Left ventricle myocardium inferior (tissue), 1 donor: ENCODE measurements around the gene HOXB1. TPM values are rescaled to one million over a fixed set of nuclear protein-coding genes. Genes with fewer than 3 reads are reported as not detected.

Experiments
- DNase-seq: peaks from one replicate; pipeline ENCODE4 v3.0.0-alpha.2; 2020
- H3K27ac ChIP-seq: fragments of 200-600 bp; replicated peaks from 2 replicates; pipeline ENCODE4 v1.8.0; 2021
- H3K27me3 ChIP-seq: fragments of 200-600 bp; 2 replicates; pipeline ENCODE4 v1.8.0; 2021; ENCODE audit warnings: low read depth
- H3K36me3 ChIP-seq: fragments of 200-600 bp; 2 replicates; pipeline ENCODE4 v1.8.0; 2021
- H3K4me1 ChIP-seq: fragments of 200-600 bp; 2 replicates; pipeline ENCODE4 v1.8.0; 2021
- H3K4me3 ChIP-seq: fragments of 200-600 bp; 2 replicates; pipeline ENCODE4 v1.8.0; 2021; ENCODE audit warnings: mild to moderate bottlenecking, moderate library complexity
- H3K9me3 ChIP-seq: fragments of 200-600 bp; replicated peaks from 2 replicates; pipeline ENCODE4 v1.8.0; 2021
- intact Hi-C: fragments of 100-400 bp; cut with micrococcal nuclease; formaldehyde crosslinking; loops from one replicate; pipeline ENCODE4 v1.11.0; 2022
- total RNA-seq: library from RNA; stranded (reverse); fragmentation: NEBNext Ultra II Directional; extraction: Animal tissue kit (Norgen Biotek cat#: 25700); gene quantifications from one replicate; pipeline ENCODE4 v1.2.1, GENCODE V29; 2021
- TF ChIP-seq, protein P1 (sequence below): fragments of 200-600 bp; IDR thresholded peaks from 2 replicates; pipeline ENCODE4 v1.8.0; 2021; ENCODE audit warnings: antibody characterized with exemption, mild to moderate bottlenecking, borderline replicate concordance
- donor health status: DM: no; HTN: yes; CAD: no; lungs with severe emphysema.

The HOXB1 gene
- total RNA-seq, 1 donor from 2014 or later = not detected

DNA sequence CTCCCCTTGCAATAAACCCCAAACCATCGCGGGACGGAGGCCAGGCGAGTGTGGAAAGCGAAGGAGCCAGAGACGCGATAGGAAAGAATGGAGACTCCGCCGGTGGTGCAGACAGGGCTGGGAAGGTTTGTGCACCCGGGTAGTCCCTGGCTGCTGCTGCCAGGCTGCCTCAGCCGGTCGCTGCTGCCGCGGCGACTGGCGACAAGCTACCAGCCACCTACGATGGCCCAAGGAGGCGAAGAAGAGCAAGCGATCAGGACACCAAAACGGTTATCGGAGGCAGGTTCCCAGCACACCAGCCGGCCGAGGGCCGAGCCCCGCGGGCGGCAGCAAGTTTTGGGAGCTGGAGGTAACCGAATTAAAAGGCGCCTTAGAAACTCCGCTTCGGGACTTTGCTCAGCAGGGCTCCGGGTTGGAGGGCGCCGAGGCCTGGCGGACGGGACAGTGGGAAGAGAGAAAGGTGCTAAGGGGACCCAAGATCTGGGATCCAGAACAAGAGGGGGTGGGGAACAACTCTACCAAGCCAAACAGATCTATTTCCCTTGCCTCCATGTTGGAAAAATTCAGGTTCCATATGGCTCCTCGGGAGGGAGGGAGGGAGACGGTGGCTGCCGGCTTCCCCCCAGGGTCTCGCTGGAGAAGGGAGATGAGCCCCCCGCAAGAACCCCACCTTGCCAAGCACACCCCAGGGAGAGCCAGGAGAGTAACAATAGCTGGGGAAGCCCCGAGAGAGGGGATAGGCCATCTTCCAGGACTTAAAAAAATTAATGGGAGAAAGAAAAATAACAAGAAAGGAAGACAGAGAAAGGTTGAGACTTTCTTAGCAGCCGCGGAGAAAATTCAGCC is 23.8 kb upstream of the HOXB1 start:
- DNase-seq = no peak
- Histone ChIP-seq H3K4me3 (peak overlapping the region; percentile 59), H3K27me3 (peaks cover 100% of the 10 kb centered on the region), H3K27ac (peak overlapping the region; percentile 46), H3K9me3 (no peaks in the 10 kb centered on the region), H3K36me3 (no peaks in the 10 kb centered on the region), H3K4me1 (peaks cover 19% of the 10 kb centered on the region)
- TF ChIP-seq, protein P1, sequence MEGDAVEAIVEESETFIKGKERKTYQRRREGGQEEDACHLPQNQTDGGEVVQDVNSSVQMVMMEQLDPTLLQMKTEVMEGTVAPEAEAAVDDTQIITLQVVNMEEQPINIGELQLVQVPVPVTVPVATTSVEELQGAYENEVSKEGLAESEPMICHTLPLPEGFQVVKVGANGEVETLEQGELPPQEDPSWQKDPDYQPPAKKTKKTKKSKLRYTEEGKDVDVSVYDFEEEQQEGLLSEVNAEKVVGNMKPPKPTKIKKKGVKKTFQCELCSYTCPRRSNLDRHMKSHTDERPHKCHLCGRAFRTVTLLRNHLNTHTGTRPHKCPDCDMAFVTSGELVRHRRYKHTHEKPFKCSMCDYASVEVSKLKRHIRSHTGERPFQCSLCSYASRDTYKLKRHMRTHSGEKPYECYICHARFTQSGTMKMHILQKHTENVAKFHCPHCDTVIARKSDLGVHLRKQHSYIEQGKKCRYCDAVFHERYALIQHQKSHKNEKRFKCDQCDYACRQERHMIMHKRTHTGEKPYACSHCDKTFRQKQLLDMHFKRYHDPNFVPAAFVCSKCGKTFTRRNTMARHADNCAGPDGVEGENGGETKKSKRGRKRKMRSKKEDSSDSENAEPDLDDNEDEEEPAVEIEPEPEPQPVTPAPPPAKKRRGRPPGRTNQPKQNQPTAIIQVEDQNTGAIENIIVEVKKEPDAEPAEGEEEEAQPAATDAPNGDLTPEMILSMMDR = no peak
- intact Hi-C loops = no loop called here

DNA sequence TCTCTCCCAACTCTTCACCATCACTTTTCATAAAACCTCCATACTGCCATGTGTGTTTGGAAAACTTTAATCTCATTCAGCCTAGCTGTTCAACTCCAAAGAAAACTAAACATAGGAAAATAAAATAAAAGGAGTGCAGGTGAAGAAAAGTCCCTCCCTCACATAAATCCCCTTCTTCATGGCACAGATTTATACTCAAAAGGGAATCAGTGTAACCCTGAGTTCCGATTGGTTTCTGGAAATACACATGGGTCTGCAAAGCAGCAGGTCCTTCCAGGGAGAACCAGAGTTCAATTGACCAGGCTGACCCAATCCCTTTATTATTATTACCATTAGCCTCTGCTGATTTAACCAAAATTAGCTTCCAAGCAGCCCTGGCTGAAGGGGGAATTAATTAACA is 23.0 kb upstream of the HOXB1 start:
- Histone ChIP-seq H3K36me3 (no peaks in the 10 kb centered on the region), H3K4me3 (peak overlapping the region; percentile 59)

DNA sequence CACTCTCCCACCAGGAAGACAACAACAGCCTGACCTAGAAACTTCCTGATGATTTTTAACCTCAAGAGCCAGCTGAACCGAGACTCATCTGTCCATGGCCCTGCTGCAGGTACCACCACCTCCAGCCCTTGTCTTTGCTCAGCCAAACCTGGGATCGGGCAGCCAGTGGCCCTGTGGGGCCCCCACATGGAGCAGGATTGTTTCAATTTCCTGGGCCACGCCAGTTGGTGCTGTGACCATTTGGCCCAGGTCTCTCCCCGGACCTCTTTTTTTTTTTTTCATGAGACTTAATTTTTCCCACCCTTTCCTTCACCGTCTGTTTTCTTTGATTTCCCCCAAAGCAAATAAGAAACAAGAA is 22.4 kb upstream of the HOXB1 start:
- Histone ChIP-seq H3K36me3 (no peaks in the 10 kb centered on the region), H3K9me3 (no peaks in the 10 kb centered on the region), H3K27me3 (peaks cover 100% of the 10 kb centered on the region), H3K4me3 (no peak overlapping the region), H3K27ac (no peak overlapping the region), H3K4me1 (peaks cover 19% of the 10 kb centered on the region)
- intact Hi-C loops = no loop called here
- DNase-seq = no peak
- TF ChIP-seq, protein P1 = no peak

More for the DNA sequence above, 23.0 kb upstream of the HOXB1 start:
- H3K9me3 ChIP-seq = no peaks in the 10 kb centered on the region
- TF ChIP-seq, protein P1 = no peak
- peaks cover 19% of the 10 kb centered on the region for H3K4me1 ChIP-seq
- H3K27ac ChIP-seq = peak overlapping the region; percentile 46
- peaks cover 100% of the 10 kb centered on the region for H3K27me3 ChIP-seq
- intact Hi-C loops = no loop called here
- no peak for DNase-seq

DNA sequence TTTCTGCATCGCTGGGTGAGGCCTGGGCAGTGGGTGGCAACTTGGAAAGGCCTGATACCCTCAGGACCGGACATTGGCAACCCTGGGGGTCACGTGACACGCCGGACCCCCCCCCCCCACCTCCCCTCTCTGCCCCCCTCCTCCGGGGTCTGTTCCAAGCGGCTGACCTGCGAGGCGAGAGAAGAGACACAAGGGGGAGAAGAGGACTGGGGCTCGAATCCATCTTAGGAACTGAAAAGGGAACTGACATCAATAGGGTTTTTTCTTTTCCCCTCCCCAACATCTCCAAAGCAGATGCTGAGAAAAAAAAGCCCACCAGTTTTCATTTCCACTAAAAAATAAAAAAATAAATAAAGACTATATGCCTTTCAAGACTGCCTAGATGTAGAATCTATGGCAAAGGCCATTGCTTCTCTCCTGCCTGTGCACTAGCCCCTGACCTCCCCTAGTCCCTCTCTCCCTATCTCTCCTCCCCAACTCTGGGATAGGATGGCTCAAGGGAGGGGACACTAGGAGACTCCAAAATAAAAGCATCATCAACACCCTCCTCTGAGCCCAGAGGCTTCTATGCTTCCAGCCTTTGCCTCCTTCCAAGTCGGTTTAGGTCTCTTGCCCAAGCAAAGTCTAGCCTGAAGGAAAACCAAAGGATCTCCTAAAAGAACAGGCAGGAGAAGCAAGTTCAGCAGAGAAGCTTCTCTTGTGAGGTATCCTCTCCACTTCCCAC is 21.8 kb upstream of the HOXB1 start:
- Histone ChIP-seq H3K27me3 (peaks cover 100% of the 10 kb centered on the region), H3K9me3 (no peaks in the 10 kb centered on the region), H3K4me3 (no peak overlapping the region), H3K4me1 (peaks cover 19% of the 10 kb centered on the region), H3K36me3 (no peaks in the 10 kb centered on the region), H3K27ac (no peak overlapping the region)
- TF ChIP-seq, protein P1 = no peak
- DNase-seq = no peak
- intact Hi-C loops = no loop called here

DNA sequence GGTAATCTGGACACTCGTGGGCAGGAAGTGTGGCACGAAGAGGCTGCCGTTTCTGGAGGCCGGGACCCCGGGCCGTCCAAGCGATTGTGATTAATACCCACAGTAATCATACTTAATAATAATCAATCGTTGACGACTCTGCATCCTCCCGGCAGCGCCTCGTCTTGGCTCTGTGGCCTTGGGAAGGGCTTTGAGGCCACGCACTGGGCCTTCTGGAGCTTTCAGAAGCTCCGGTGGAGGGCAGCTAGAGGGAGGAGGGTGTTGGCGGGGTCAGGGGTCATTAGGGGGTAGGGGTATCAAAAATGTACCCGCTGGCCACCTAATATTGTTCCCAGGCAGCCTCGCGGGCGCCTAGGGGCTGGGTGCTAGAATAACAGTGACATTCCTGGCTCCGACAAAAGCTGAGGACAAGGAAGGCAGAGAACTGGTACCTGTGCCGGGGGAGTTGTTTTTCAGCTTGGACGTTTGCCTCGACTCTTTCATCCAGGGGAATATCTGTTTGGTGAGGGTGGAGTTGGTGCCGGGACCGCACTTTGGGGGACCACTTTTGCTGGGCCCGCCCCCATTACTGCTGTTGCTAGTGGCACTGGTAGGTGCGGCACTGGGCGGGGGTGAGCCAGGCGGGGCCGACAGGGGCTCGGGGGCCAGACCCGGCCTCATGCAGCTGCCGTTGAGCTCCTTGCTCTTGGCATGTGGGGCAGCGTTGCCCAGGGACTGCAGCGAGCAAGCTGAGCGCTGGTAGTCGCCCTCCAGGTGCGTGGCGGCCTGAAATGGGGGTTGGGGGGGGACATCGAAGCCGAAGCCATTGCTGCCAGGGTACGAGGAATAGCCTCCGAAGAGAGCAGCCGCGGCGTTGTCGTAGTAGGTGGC is 21.0 kb upstream of the HOXB1 start:
- intact Hi-C loops = no loop called here
- no peak for DNase-seq
- peaks cover 100% of the 10 kb centered on the region for H3K27me3 ChIP-seq
- H3K36me3 ChIP-seq = no peaks in the 10 kb centered on the region
- H3K4me1 ChIP-seq = peaks cover 19% of the 10 kb centered on the region
- H3K27ac ChIP-seq = no peak overlapping the region
- no peak overlapping the region for H3K4me3 ChIP-seq
- no peaks in the 10 kb centered on the region for H3K9me3 ChIP-seq
- TF ChIP-seq, protein P1 = no peak
